ENCODE results near the gene PKN1. TPM values are rescaled to one million over a fixed set of nuclear protein-coding genes. Genes with fewer than 3 reads are reported as not detected.

Gene PKN1
- total RNA-seq, 1 donor from 2014 or later: 68.3 TPM

- peak within 1 kb of the TSS; percentile 50 for H3K4me3 Mint-ChIP-seq (ENCODE audit: unreplicated experiment)
- H3K36me3 Mint-ChIP-seq (ENCODE audit: low read depth, unreplicated experiment): peaks cover 2% of the 10 kb centered on the region
- H3K79me2 ChIP-seq (ENCODE audit: insufficient read depth, low read length): no peaks in the 10 kb centered on the region
- FAIRE-seq: no peak
- H3K36me3 ChIP-seq (ENCODE audit: insufficient read depth, low read length): peaks cover 5% of the 10 kb centered on the region
- peaks cover 15% of the 10 kb centered on the region for H3K4me1 ChIP-seq (ENCODE audit: insufficient read depth, low read length)
- TF ChIP-seq CTCF (IDR thresholded peaks at IDR 0.05; ENCODE audit: insufficient read depth, low read depth, low read length) (no peak), EZH2 (IDR thresholded peaks at IDR 0.05; ENCODE audit: insufficient read depth, low read length) (no peak)
- H2AFZ ChIP-seq (ENCODE audit: low read depth, low read length): no peak within 1 kb of the TSS
- H3K27ac ChIP-seq (ENCODE audit: low read depth, low read length): no peak within 1 kb of the TSS
- no peaks in the 10 kb centered on the region for H3K9me3 ChIP-seq (ENCODE audit: insufficient read depth, low read depth, low read length)
- H3K27me3 ChIP-seq (ENCODE audit: insufficient read depth, low read length): peaks cover 11% of the 10 kb centered on the region
- no peak for DNase-seq (ENCODE audit: low read depth)
- H3K9ac ChIP-seq (ENCODE audit: low read length): no peak within 1 kb of the TSS
- H4K20me1 ChIP-seq (ENCODE audit: insufficient read depth, low read length): peaks cover 48% of the 10 kb centered on the region
- H3K9me3 Mint-ChIP-seq (ENCODE audit: unreplicated experiment): no peaks in the 10 kb centered on the region
- H3K4me2 ChIP-seq (ENCODE audit: low read length): peak within 1 kb of the TSS; percentile 58
- no peaks in the 10 kb centered on the region for H3K27me3 Mint-ChIP-seq (ENCODE audit: low read depth, unreplicated experiment)
- H3K4me1 Mint-ChIP-seq (ENCODE audit: low read depth, unreplicated experiment): peaks cover 10% of the 10 kb centered on the region
- peak within 1 kb of the TSS; percentile 33 for H3K4me3 ChIP-seq (ENCODE audit: insufficient read depth, low read depth, low read length)
- H3K27ac Mint-ChIP-seq (ENCODE audit: unreplicated experiment): peak within 1 kb of the TSS; percentile 62
These were observed 42.4 kb downstream of the PKN1 start, which contains the start of gene PTGER1 for GRCh38 chr19:14475251-14476073. TSS of gene PTGER1 (minus strand) at chr19:14475354. CDS start at chr19:14474320, 1,034 bp downstream.

- no peaks in the 10 kb centered on the region for H3K9me3 ChIP-seq (ENCODE audit: insufficient read depth, low read depth, low read length)
- H3K36me3 ChIP-seq (ENCODE audit: insufficient read depth, low read length): peaks cover 5% of the 10 kb centered on the region
- H3K36me3 Mint-ChIP-seq (ENCODE audit: low read depth, unreplicated experiment): peaks cover 2% of the 10 kb centered on the region
- H3K27ac Mint-ChIP-seq (ENCODE audit: unreplicated experiment): peak overlapping the region; percentile 68
- no peak overlapping the region for H2AFZ ChIP-seq (ENCODE audit: low read depth, low read length)
- TF ChIP-seq CTCF (IDR thresholded peaks at IDR 0.05; ENCODE audit: insufficient read depth, low read depth, low read length) (no peak), EZH2 (IDR thresholded peaks at IDR 0.05; ENCODE audit: insufficient read depth, low read length) (no peak)
- no peak overlapping the region for H3K9ac ChIP-seq (ENCODE audit: low read length)
- peaks cover 56% of the 10 kb centered on the region for H4K20me1 ChIP-seq (ENCODE audit: insufficient read depth, low read length)
- no peak overlapping the region for H3K4me3 ChIP-seq (ENCODE audit: insufficient read depth, low read depth, low read length)
- H3K79me2 ChIP-seq (ENCODE audit: insufficient read depth, low read length): no peaks in the 10 kb centered on the region
- no peak overlapping the region for H3K27ac ChIP-seq (ENCODE audit: low read depth, low read length)
- no peak for DNase-seq (ENCODE audit: low read depth)
- no peak for FAIRE-seq
- no peaks in the 10 kb centered on the region for H3K27me3 Mint-ChIP-seq (ENCODE audit: low read depth, unreplicated experiment)
- no peaks in the 10 kb centered on the region for H3K9me3 Mint-ChIP-seq (ENCODE audit: unreplicated experiment)
- peak overlapping the region; percentile 61 for H3K4me3 Mint-ChIP-seq (ENCODE audit: unreplicated experiment)
- no peak overlapping the region for H3K4me2 ChIP-seq (ENCODE audit: low read length)
- peaks cover 10% of the 10 kb centered on the region for H3K4me1 Mint-ChIP-seq (ENCODE audit: low read depth, unreplicated experiment)
- peaks cover 11% of the 10 kb centered on the region for H3K27me3 ChIP-seq (ENCODE audit: insufficient read depth, low read length)
- peaks cover 17% of the 10 kb centered on the region for H3K4me1 ChIP-seq (ENCODE audit: insufficient read depth, low read length)
These were observed 43.2 kb downstream of the PKN1 start for GRCh38 chr19:14476327-14476672.
